Panc1 (cell line): Measurements from ENCODE around the gene HLA-DQA2. TPM values are rescaled to one million over a fixed set of nuclear protein-coding genes. Genes with fewer than 3 reads are reported as not detected.

ENCODE experiments used
- ATAC-seq: fragments of 200-7000 bp; cut with Tn5 transposase; 2 replicates; pipeline ENCODE4 v1.9.1; 2020; ENCODE audit warnings: mild to moderate bottlenecking, moderate library complexity
- BruUV-seq: library from RNA; stranded (reverse); fragments of 400-500 nt; replicated peaks from 2 replicates; lab custom pipeline; 2021; lab: Mats Ljungman, UMichigan
- CTCF ChIA-PET: fragments of 300-600 bp; sonication (Branson Sonifier 250); formaldehyde crosslinking; loops from one replicate; lab custom pipeline; 2022; ENCODE audit warnings: antibody characterized with exemption; lab: Charles Lee
- POLR2A ChIA-PET: fragments of 300-600 bp; sonication (Branson Sonifier 250); formaldehyde crosslinking; loops from one replicate; lab custom pipeline; 2022; ENCODE audit warnings: antibody characterized with exemption; lab: Charles Lee
- DNase-seq: peaks from one replicate; pipeline ENCODE4 v3.0.0-alpha.2; 2010; ENCODE audit warnings: low read depth, low spot score
- H3K27ac ChIP-seq: 2 replicates; pipeline ENCODE4 v1.5.1; 2011; ENCODE audit warnings: mild to moderate bottlenecking, low read length, inconsistent platforms
- H3K27me3 ChIP-seq: fragments of 200-500 bp; sonication (Bioruptor generic); 2 replicates; pipeline ENCODE4 v1.6.0; 2014; ENCODE audit warnings: low read length, inconsistent platforms; ENCODE audit not compliant: control insufficient read depth, insufficient read depth
- H3K36me3 ChIP-seq: fragments of 200-500 bp; sonication (Bioruptor generic); 2 replicates; pipeline ENCODE4 v1.5.1; 2014; ENCODE audit warnings: inconsistent platforms, mild to moderate bottlenecking, low read length, moderate library complexity; ENCODE audit not compliant: control insufficient read depth, insufficient read depth
- H3K4me1 ChIP-seq: 2 replicates; pipeline ENCODE4 v1.5.1; 2011; ENCODE audit warnings: inconsistent platforms, mild to moderate bottlenecking, low read length, moderate library complexity; ENCODE audit not compliant: control insufficient read depth, insufficient read depth
- H3K4me3 ChIP-seq, 2 experiments: 2 replicates each; pipeline ENCODE4 v1.5.1; 2011 to 2012; ENCODE audit warnings: low read depth in 2 of 2, low read length in 2 of 2, mild to moderate bottlenecking in 2 of 2, inconsistent platforms in 1 of 2, moderate library complexity in 1 of 2
- H3K9me3 ChIP-seq: fragments of 200-500 bp; sonication (Bioruptor generic); 2 replicates; pipeline ENCODE4 v1.5.1; 2014; ENCODE audit warnings: low read depth, mild to moderate bottlenecking, inconsistent platforms, low read length, moderate library complexity; ENCODE audit not compliant: control insufficient read depth, insufficient read depth
- POLR2AphosphoS5 ChIP-seq: IDR thresholded peaks from 2 replicates; pipeline ENCODE4 v1.6.1; 2012; ENCODE audit warnings: mild to moderate bottlenecking, low read depth, low read length, moderate library complexity
- REST ChIP-seq, 2 experiments: IDR thresholded peaks; 2 replicates each; pipeline ENCODE4 v1.6.1; 2011 to 2012; ENCODE audit warnings: low read depth in 2 of 2, control low read depth in 1 of 2, low read length in 1 of 2, mild to moderate bottlenecking in 1 of 2, moderate library complexity in 1 of 2; ENCODE audit not compliant: insufficient read depth in 1 of 2
- SIN3A ChIP-seq: IDR thresholded peaks from 2 replicates; pipeline ENCODE4 v1.6.1; 2012; ENCODE audit warnings: low read depth, mild to moderate bottlenecking, low read length, moderate library complexity, borderline replicate concordance; ENCODE audit not compliant: insufficient read depth
- TCF7L2 ChIP-seq: IDR thresholded peaks from 2 replicates; pipeline ENCODE4 v1.6.1; 2011; ENCODE audit warnings: mild to moderate bottlenecking, low read depth, low read length, inconsistent platforms
- in situ Hi-C: cut with HindIII; loops from 2 replicates; pipeline ENCODE4 v1.10.0; 2016; ENCODE audit warnings: low sequenced_read_pairs, low pct_unique_long_range_greater_than_20kb
- intact Hi-C: fragments of 100-400 bp; cut with micrococcal nuclease; formaldehyde crosslinking; loops from one replicate; pipeline ENCODE4 v1.10.0; 2022; ENCODE audit not compliant: unreplicated experiment
- total RNA-seq: library from RNA; stranded (reverse); gene quantifications from one replicate; pipeline ENCODE4 v1.2.1, GENCODE V29; 2021; ENCODE audit not compliant: unreplicated experiment
- TF ChIP-seq, protein P1 (sequence below): fragments of 450-650 bp; IDR thresholded peaks from 2 replicates; pipeline ENCODE4 v1.5.1; 2017; ENCODE audit warnings: mild to moderate bottlenecking

HLA-DQA2 gene
- total RNA-seq, 1 experiment from 2014 or later, result not detected

- Histone ChIP-seq H3K27me3 (peaks cover 28% of the 10 kb centered on the region), H3K9me3 (no peaks in the 10 kb centered on the region), H3K27ac (no peak overlapping the region), H3K4me3 (no peak overlapping the region), H3K4me1 (peaks cover 3% of the 10 kb centered on the region), H3K36me3 (no peaks in the 10 kb centered on the region)
- in situ Hi-C loops (no loop called here), intact Hi-C loops (no loop called here)
- DNase-seq (no peak), ATAC-seq (no peak)
- no TSS peak for BruUV-seq
- TF ChIP-seq REST (IDR thresholded peaks at IDR 0.05; ENCODE audit: insufficient read depth in 1 of 2, low read depth in 2 of 2, low read length in 1 of 2) (no peak), SIN3A (no peak), POLR2AphosphoS5 (no peak), TCF7L2 (no peak)
- TF ChIP-seq, protein P1, sequence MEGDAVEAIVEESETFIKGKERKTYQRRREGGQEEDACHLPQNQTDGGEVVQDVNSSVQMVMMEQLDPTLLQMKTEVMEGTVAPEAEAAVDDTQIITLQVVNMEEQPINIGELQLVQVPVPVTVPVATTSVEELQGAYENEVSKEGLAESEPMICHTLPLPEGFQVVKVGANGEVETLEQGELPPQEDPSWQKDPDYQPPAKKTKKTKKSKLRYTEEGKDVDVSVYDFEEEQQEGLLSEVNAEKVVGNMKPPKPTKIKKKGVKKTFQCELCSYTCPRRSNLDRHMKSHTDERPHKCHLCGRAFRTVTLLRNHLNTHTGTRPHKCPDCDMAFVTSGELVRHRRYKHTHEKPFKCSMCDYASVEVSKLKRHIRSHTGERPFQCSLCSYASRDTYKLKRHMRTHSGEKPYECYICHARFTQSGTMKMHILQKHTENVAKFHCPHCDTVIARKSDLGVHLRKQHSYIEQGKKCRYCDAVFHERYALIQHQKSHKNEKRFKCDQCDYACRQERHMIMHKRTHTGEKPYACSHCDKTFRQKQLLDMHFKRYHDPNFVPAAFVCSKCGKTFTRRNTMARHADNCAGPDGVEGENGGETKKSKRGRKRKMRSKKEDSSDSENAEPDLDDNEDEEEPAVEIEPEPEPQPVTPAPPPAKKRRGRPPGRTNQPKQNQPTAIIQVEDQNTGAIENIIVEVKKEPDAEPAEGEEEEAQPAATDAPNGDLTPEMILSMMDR, result no peak
- ChIA-PET CTCF (no interaction called here), POLR2A (no interaction called here)
Measured at GRCh38 chr6:32792901-32793435, 51.8 kb downstream of the HLA-DQA2 start.

- ChIA-PET POLR2A (interaction anchor here (0.6 kb wide), 1 partner anchor 65 kb away, joined by 6 read pairs; no protein-coding TSS in a partner anchor), CTCF (no interaction called here)
- Histone ChIP-seq H3K9me3 (no peaks in the 10 kb centered on the region), H3K36me3 (no peaks in the 10 kb centered on the region), H3K27ac (no peak overlapping the region), H3K4me1 (peaks cover 3% of the 10 kb centered on the region), H3K4me3 (no peak overlapping the region), H3K27me3 (peaks cover 30% of the 10 kb centered on the region)
- TF ChIP-seq POLR2AphosphoS5 (no peak), TCF7L2 (no peak), REST (IDR thresholded peaks at IDR 0.05; ENCODE audit: insufficient read depth in 1 of 2, low read depth in 2 of 2, low read length in 1 of 2) (no peak), SIN3A (no peak)
- TF ChIP-seq, protein P1, result no peak
- intact Hi-C loops, result no loop called here
- BruUV-seq, result no TSS peak
- no peak for ATAC-seq
- in situ Hi-C loops, result no loop called here
- DNase-seq, result no peak
Measured at GRCh38 chr6:32794510-32794909, 53.3 kb downstream of the HLA-DQA2 start.
